Right cardiac atrium (tissue), 5 donors: ENCODE data around the gene DUSP3. TPM values are rescaled to one million over a fixed set of nuclear protein-coding genes. Genes with fewer than 3 reads are reported as not detected.
"Not testable (repeated sequence)": the region's sequence is repeated elsewhere in the genome, so short reads cannot be mapped to it uniquely, and the experiment has no call there.

Source experiments
- ATAC-seq, 2 donors: fragments of 200-7000 bp; cut with Tn5 transposase; one replicate each; pipeline versions ENCODE4 v1.8.0 to v1.9.1; 2020; ENCODE audit warnings: moderate library complexity in 2 of 2, mild to moderate bottlenecking in 1 of 2
- DNase-seq, 3 donors: peaks; one replicate each; pipeline ENCODE4 v3.0.0-alpha.2; 2020
- H3K27ac ChIP-seq: one replicate; pipeline ENCODE4 v1.5.1; 2013; ENCODE audit warnings: mild to moderate bottlenecking, low read length, control low read depth, moderate library complexity
- H3K27me3 ChIP-seq: one replicate; pipeline ENCODE4 v1.6.1; 2013; ENCODE audit not compliant: control insufficient read depth, insufficient read depth
- H3K4me1 ChIP-seq: one replicate; pipeline ENCODE4 v1.6.1; 2013; ENCODE audit warnings: low read length; ENCODE audit not compliant: control insufficient read depth, insufficient read depth
- H3K4me3 ChIP-seq: one replicate; pipeline ENCODE4 v1.5.1; 2013; ENCODE audit warnings: low read length, control low read depth
- H3K9me3 ChIP-seq: one replicate; pipeline ENCODE4 v1.6.1; 2013; ENCODE audit warnings: low read length; ENCODE audit not compliant: control insufficient read depth
- WGBS: extraction: QIAGEN DNeasy Blood & Tissue Kit; methylation state at CpG from one replicate; pipeline ENCODE4 v1.1.7; 2013; 5-methylcytosine and 5-hydroxymethylcytosine counted together
- intact Hi-C, 4 donors: fragments of 100-400 bp; cut with DNase I; formaldehyde crosslinking; loops; one replicate each; pipeline versions ENCODE4 v1.11.0 to v1.14.0; 2022 to 2023
- polyA plus RNA-seq: library from polyadenylated mRNA; stranded (reverse); fragments of 200-250 nt; gene quantifications from one replicate; pipeline ENCODE4 v1.2.3, GENCODE V29; 2013
- total RNA-seq, 4 donors: library from RNA; stranded (reverse); fragmentation: NEBNext Ultra II Directional; extraction: Animal tissue kit (Norgen Biotek cat#: 25700); gene quantifications; one replicate each; pipeline ENCODE4 v1.2.1, GENCODE V29; 2021
- donor health status: healthy with polysubstance abuse.
- donor health status: DM: no; HTN: yes; CAD: no.
- donor health status: DM: no; HTN: no; CAD: no.
- donor health status: DM: no; HTN: yes; CAD: no; lungs with severe emphysema.
- donor health status: DM: yes; HTN: yes; CAD: no.

Gene DUSP3
- total and polyA plus RNA-seq, 5 donors, result 137 to 180 (median 148) TPM

GRCh38 chr17:43801844-43802243, 23.1 kb upstream of the DUSP3 start:
- DNase-seq, result no peak
- no peak overlapping the region for H3K27ac ChIP-seq
- intact Hi-C loops, result no loop called here
- WGBS, result 78% methylated on average over 3 of the region's 3 CpGs
- H3K4me1 ChIP-seq, result no peaks in the 10 kb centered on the region
- ATAC-seq, result peak in 1 of 2 donors; percentile 15
- no peak overlapping the region for H3K4me3 ChIP-seq
- no peaks in the 10 kb centered on the region for H3K9me3 ChIP-seq
- no peaks in the 10 kb centered on the region for H3K27me3 ChIP-seq

DNA sequence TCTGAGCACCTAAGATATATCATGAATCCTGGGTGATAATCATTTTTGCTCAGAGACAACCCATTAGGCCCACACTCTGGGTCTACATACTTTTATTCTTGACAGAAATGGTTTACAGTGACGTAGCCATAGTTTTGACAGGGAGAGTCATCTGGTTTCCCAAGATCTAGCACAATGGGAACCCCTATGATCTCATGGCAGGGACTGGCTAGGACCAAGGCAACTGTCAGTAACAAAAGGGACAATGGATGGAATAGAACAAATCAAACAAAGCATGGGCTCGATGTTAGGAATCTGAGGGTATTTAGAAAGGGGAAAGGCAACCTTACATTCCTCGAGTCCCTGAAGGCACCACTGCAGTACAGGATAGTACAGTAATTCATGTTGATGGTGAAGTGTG, 22.0 kb upstream of the DUSP3 start:
- DNase-seq, result no peak
- Histone ChIP-seq H3K27me3 (no peaks in the 10 kb centered on the region), H3K27ac (no peak overlapping the region), H3K4me1 (no peaks in the 10 kb centered on the region), H3K9me3 (no peaks in the 10 kb centered on the region), H3K4me3 (no peak overlapping the region)
- 95% methylated on average over 3 of the region's 3 CpGs for WGBS
- no peak for ATAC-seq
- intact Hi-C loops, result no loop called here

- DNase-seq (no peak), ATAC-seq (peak; percentile 30 to 55)
- no peaks in the 10 kb centered on the region for H3K27me3 ChIP-seq
- no peaks in the 10 kb centered on the region for H3K9me3 ChIP-seq
- intact Hi-C loops, result no loop called here
- WGBS, result 81% methylated on average over 2 of the region's 2 CpGs
- H3K27ac ChIP-seq, result no peak overlapping the region
- no peaks in the 10 kb centered on the region for H3K4me1 ChIP-seq
- no peak overlapping the region for H3K4me3 ChIP-seq
Observed at GRCh38 chr17:43799047-43799446, 20.3 kb upstream of the DUSP3 start.

- intact Hi-C loops, ATAC-seq, DNase-seq, H3K27me3 ChIP-seq, H3K4me3 ChIP-seq, H3K9me3 ChIP-seq, H3K4me1 ChIP-seq, H3K27ac ChIP-seq: not testable (repeated sequence)
- 84% methylated on average over 9 of the region's 9 CpGs for WGBS
Observed at GRCh38 chr17:43798024-43798423, 19.2 kb upstream of the DUSP3 start.

DNA sequence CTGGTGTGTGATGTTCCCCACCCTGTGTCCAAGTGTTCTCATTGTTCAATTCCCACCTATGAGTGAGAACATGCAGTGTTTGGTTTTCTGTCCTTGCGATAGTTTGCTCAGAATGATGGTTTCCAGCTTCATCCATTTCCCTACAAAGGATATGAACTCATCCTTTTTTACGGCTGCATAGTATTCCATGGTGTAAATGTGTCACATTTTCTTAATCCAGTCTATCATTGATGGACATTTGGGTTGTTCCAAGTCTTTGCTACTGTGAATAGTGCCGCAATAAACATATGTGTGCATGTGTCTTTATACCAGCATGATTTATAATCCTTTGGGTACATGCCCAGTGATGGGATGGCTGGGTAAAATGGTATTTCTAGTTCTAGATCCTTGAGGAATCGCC, 13.9 kb upstream of the DUSP3 start:
- H3K4me3 ChIP-seq, H3K27me3 ChIP-seq, H3K4me1 ChIP-seq, DNase-seq, ATAC-seq, intact Hi-C loops, H3K27ac ChIP-seq, H3K9me3 ChIP-seq: not testable (repeated sequence)
- 82% methylated on average over 4 of the region's 4 CpGs for WGBS

GRCh38 chr17:43791589-43791988, 12.8 kb upstream of the DUSP3 start:
- DNase-seq (no peak), ATAC-seq (peak in 1 of 2 donors; percentile 81)
- no peaks in the 10 kb centered on the region for H3K9me3 ChIP-seq
- no peaks in the 10 kb centered on the region for H3K27me3 ChIP-seq
- no peak overlapping the region for H3K27ac ChIP-seq
- intact Hi-C loops, result no loop called here
- H3K4me3 ChIP-seq, result no peak overlapping the region
- WGBS, result 10% methylated on average over 3 of the region's 3 CpGs
- H3K4me1 ChIP-seq, result no peaks in the 10 kb centered on the region

GRCh38 chr17:43790311-43790940, 11.6 kb upstream of the DUSP3 start:
- intact Hi-C loops, result no loop called here
- Histone ChIP-seq H3K9me3 (no peaks in the 10 kb centered on the region), H3K4me3 (no peak overlapping the region), H3K4me1 (no peaks in the 10 kb centered on the region), H3K27me3 (no peaks in the 10 kb centered on the region), H3K27ac (no peak overlapping the region)
- ATAC-seq, result peak in 1 of 2 donors; percentile 42
- DNase-seq, result no peak
- WGBS, result 84% methylated on average over 14 of the region's 14 CpGs

- H3K4me1 ChIP-seq, result no peaks in the 10 kb centered on the region
- H3K27ac ChIP-seq, result no peak overlapping the region
- H3K9me3 ChIP-seq, result no peaks in the 10 kb centered on the region
- DNase-seq (no peak), ATAC-seq (no peak)
- H3K4me3 ChIP-seq, result no peak overlapping the region
- 81% methylated on average over 1 of the region's 1 CpG for WGBS
- intact Hi-C loops, result no loop called here
- H3K27me3 ChIP-seq, result no peaks in the 10 kb centered on the region
Observed at GRCh38 chr17:43789482-43789881, 10.7 kb upstream of the DUSP3 start.

- ATAC-seq (no peak), DNase-seq (no peak)
- WGBS, result 77% methylated on average over 5 of the region's 5 CpGs
- H3K27me3 ChIP-seq, result no peaks in the 10 kb centered on the region
- no peaks in the 10 kb centered on the region for H3K9me3 ChIP-seq
- no peak overlapping the region for H3K4me3 ChIP-seq
- H3K4me1 ChIP-seq, result no peaks in the 10 kb centered on the region
- H3K27ac ChIP-seq, result no peak overlapping the region
- intact Hi-C loops, result no loop called here
Observed at GRCh38 chr17:43788540-43788939, 9.8 kb upstream of the DUSP3 start.

- H3K4me3 ChIP-seq, result no peak overlapping the region
- H3K27me3 ChIP-seq, result no peaks in the 10 kb centered on the region
- WGBS, result 70% methylated on average over 2 of the region's 2 CpGs
- DNase-seq, result no peak
- H3K27ac ChIP-seq, result no peak overlapping the region
- H3K9me3 ChIP-seq, result no peaks in the 10 kb centered on the region
- ATAC-seq, result no peak
- intact Hi-C loops, result no loop called here
- no peaks in the 10 kb centered on the region for H3K4me1 ChIP-seq
Observed at GRCh38 chr17:43787728-43788127, 9.0 kb upstream of the DUSP3 start.

DNA sequence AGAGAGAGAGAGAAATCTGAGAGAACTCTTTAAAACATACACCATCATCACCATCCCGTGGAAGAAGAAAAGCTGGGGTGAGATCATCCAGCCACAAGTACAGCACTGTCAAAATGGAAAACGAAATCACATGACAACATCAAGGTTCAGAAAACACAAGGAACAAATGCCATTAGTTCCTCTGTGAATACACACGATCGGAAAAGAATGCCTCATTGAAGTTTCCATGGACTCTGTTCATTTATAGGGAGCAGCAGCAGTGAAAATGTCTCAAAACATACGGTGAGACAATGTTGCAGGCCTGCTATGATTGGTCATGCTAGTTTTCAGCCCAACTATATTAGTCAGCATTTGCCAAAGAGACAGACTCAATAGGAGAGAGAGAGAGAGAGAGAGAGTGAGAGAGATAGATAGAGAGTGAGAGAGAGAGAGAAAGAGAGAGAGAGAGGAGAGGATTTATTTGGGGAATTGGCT, 5.9 kb upstream of the DUSP3 start:
- Histone ChIP-seq H3K4me1 (no peaks in the 10 kb centered on the region), H3K27ac (no peak overlapping the region), H3K27me3 (no peaks in the 10 kb centered on the region), H3K4me3 (no peak overlapping the region), H3K9me3 (no peaks in the 10 kb centered on the region)
- intact Hi-C loops, result no loop called here
- ATAC-seq (no peak), DNase-seq (no peak)
- WGBS, result 62% methylated on average over 5 of the region's 5 CpGs

- intact Hi-C loops, result no loop called here
- H3K27ac ChIP-seq, result no peak overlapping the region
Observed at GRCh38 chr17:43784068-43784467, 5.3 kb upstream of the DUSP3 start.

More at GRCh38 chr17:43784068-43784467, 5.3 kb upstream of the DUSP3 start:
- 73% methylated on average over 2 of the region's 2 CpGs for WGBS
- Histone ChIP-seq H3K4me1 (no peaks in the 10 kb centered on the region), H3K27me3 (no peaks in the 10 kb centered on the region), H3K4me3 (no peak overlapping the region), H3K9me3 (no peaks in the 10 kb centered on the region)
- DNase-seq (no peak), ATAC-seq (no peak)
